Calu3 (cell line): ENCODE measurements around the gene SFPQ. TPM values are rescaled to one million over a fixed set of nuclear protein-coding genes. Genes with fewer than 3 reads are reported as not detected.

Source experiments
- BruUV-seq: library from RNA; stranded (reverse); fragments of 400-500 nt; replicated peaks from 2 replicates; lab custom pipeline; 2021; lab: Mats Ljungman, UMichigan
- CTCF ChIA-PET: fragments of 300-600 bp; sonication (Branson Sonifier 250); formaldehyde crosslinking; loops from one replicate; lab custom pipeline; 2022; ENCODE audit warnings: antibody characterized with exemption; lab: Charles Lee
- DNase-seq: peaks from one replicate; pipeline ENCODE4 v3.0.0; 2022
- H3K27ac Mint-ChIP-seq: one replicate; pipeline ENCODE4 v1.8.0; 2022; ENCODE audit warnings: mixed read lengths; ENCODE audit not compliant: unreplicated experiment
- H3K27me3 Mint-ChIP-seq: one replicate; pipeline ENCODE4 v1.8.0; 2022; ENCODE audit warnings: mixed read lengths; ENCODE audit not compliant: unreplicated experiment
- H3K36me3 Mint-ChIP-seq: one replicate; pipeline ENCODE4 v1.8.0; 2022; ENCODE audit warnings: mild to moderate bottlenecking, moderate library complexity, mixed read lengths; ENCODE audit not compliant: insufficient read depth, unreplicated experiment
- H3K4me1 Mint-ChIP-seq: one replicate; pipeline ENCODE4 v1.8.0; 2022; ENCODE audit warnings: mild to moderate bottlenecking, low read depth, mixed read lengths; ENCODE audit not compliant: unreplicated experiment
- H3K4me3 Mint-ChIP-seq: one replicate; pipeline ENCODE4 v1.8.0; 2022; ENCODE audit warnings: mild to moderate bottlenecking, low read depth, moderate library complexity, mixed read lengths; ENCODE audit not compliant: unreplicated experiment
- H3K9me3 Mint-ChIP-seq: one replicate; pipeline ENCODE4 v1.8.0; 2022; ENCODE audit warnings: low read depth, mixed read lengths; ENCODE audit not compliant: unreplicated experiment
- CTCF ChIP-seq: fragments of 200-600 bp; IDR thresholded peaks from one replicate; pipeline ENCODE4 v1.8.0; 2022; ENCODE audit warnings: antibody characterized with exemption; ENCODE audit not compliant: unreplicated experiment
- intact Hi-C: fragments of 100-400 bp; cut with micrococcal nuclease; formaldehyde crosslinking; loops from one replicate; pipeline ENCODE4 v1.10.0; 2022; ENCODE audit not compliant: unreplicated experiment
- total RNA-seq: library from RNA; stranded (reverse); gene quantifications from 2 replicates; pipeline ENCODE4 v1.2.3, GENCODE V29; 2022

Gene SFPQ
- total RNA-seq, 1 experiment from 2014 or later = 369 TPM

GRCh38 chr1:35215346-35215745 is 22.4 kb upstream of the SFPQ start:
- TF ChIP-seq CTCF = no peak
- intact Hi-C loops = no loop called here
- Mint-ChIP-seq H3K27ac (no peak overlapping the region), H3K36me3 (no peaks in the 10 kb centered on the region), H3K4me1 (no peaks in the 10 kb centered on the region), H3K9me3 (no peaks in the 10 kb centered on the region), H3K27me3 (no peaks in the 10 kb centered on the region), H3K4me3 (no peak overlapping the region)
- CTCF ChIA-PET = no interaction called here
- no TSS peak for BruUV-seq
- DNase-seq = no peak

GRCh38 chr1:35211120-35211414 is 18.1 kb upstream of the SFPQ start:
- BruUV-seq = no TSS peak
- Mint-ChIP-seq H3K27ac (no peak overlapping the region), H3K9me3 (no peaks in the 10 kb centered on the region), H3K27me3 (no peaks in the 10 kb centered on the region), H3K4me3 (no peak overlapping the region), H3K36me3 (no peaks in the 10 kb centered on the region), H3K4me1 (no peaks in the 10 kb centered on the region)
- DNase-seq = no peak
- CTCF ChIA-PET = interaction anchor here (0.8 kb wide), 1 partner anchor 90 kb away, joined by 9 read pairs; no protein-coding TSS in a partner anchor
- TF ChIP-seq CTCF = no peak
- intact Hi-C loops = no loop called here

- Mint-ChIP-seq H3K36me3 (no peaks in the 10 kb centered on the region), H3K4me3 (no peak overlapping the region), H3K4me1 (no peaks in the 10 kb centered on the region), H3K9me3 (no peaks in the 10 kb centered on the region), H3K27me3 (no peaks in the 10 kb centered on the region), H3K27ac (no peak overlapping the region)
- intact Hi-C loops = no loop called here
- no peak for TF ChIP-seq CTCF
- BruUV-seq = no TSS peak
- CTCF ChIA-PET = interaction anchor here (0.8 kb wide), 1 partner anchor 91 kb away, joined by 9 read pairs; no protein-coding TSS in a partner anchor
- no peak for DNase-seq
Observed at GRCh38 chr1:35210321-35211119, 17.6 kb upstream of the SFPQ start.

- H3K9me3 Mint-ChIP-seq = no peaks in the 10 kb centered on the region
Observed at GRCh38 chr1:35203295-35203694, 10.3 kb upstream of the SFPQ start.

More at GRCh38 chr1:35203295-35203694, 10.3 kb upstream of the SFPQ start:
- BruUV-seq = no TSS peak
- CTCF ChIA-PET = no interaction called here
- no peak for DNase-seq
- intact Hi-C loops = loop anchor here (2.0 to 10.0 kb wide), 2 partner anchors 86 to 182 kb away; no protein-coding TSS in a partner anchor
- H3K4me3 Mint-ChIP-seq = no peak overlapping the region
- no peak for TF ChIP-seq CTCF
- H3K27me3 Mint-ChIP-seq = no peaks in the 10 kb centered on the region
- no peak overlapping the region for H3K27ac Mint-ChIP-seq
- H3K4me1 Mint-ChIP-seq = no peaks in the 10 kb centered on the region
- no peaks in the 10 kb centered on the region for H3K36me3 Mint-ChIP-seq
